Measurements from ENCODE around the gene THUMPD2. TPM values are rescaled to one million over a fixed set of nuclear protein-coding genes. Genes with fewer than 3 reads are reported as not detected.
A peak's percentile ranks its signal among the peaks of the same experiment; 100 is the strongest.

The THUMPD2 gene
- total RNA-seq, 4 donors from 2014 or later, result 3.8 to 25.1 (median 15.8) TPM

- intact Hi-C loops (cut with DNase I; ENCODE audit: low total_unique reads), result no loop called here
- Histone ChIP-seq H3K9me3 (peaks cover 0 to 6% of the 10 kb centered on the region in 2 donors), H3K27me3 (no peaks in the 10 kb centered on the region), H3K4me3 (no peak overlapping the region), H3K27ac (no peak overlapping the region), H3K36me3 (no peaks in the 10 kb centered on the region), H3K4me1 (no peaks in the 10 kb centered on the region)
- TF ChIP-seq POLR2A (IDR thresholded peaks at IDR 0.05) (no peak), CTCF (IDR thresholded peaks at IDR 0.05) (no peak)
- no peak for DNase-seq
Observed at GRCh38 chr2:39703181-39703872, 75.7 kb downstream of the THUMPD2 start.

GRCh38 chr2:39701137-39701536 lies 77.9 kb downstream of the THUMPD2 start:
- Histone ChIP-seq H3K4me1 (no peaks in the 10 kb centered on the region), H3K4me3 (no peak overlapping the region), H3K27ac (no peak overlapping the region), H3K9me3 (peaks cover 0 to 6% of the 10 kb centered on the region in 2 donors), H3K27me3 (no peaks in the 10 kb centered on the region), H3K36me3 (no peaks in the 10 kb centered on the region)
- TF ChIP-seq POLR2A (IDR thresholded peaks at IDR 0.05) (no peak), CTCF (IDR thresholded peaks at IDR 0.05) (no peak)
- intact Hi-C loops (cut with DNase I; ENCODE audit: low total_unique reads), result no loop called here
- DNase-seq, result no peak

- no peak for DNase-seq
- H3K27ac ChIP-seq, result no peak overlapping the region
- no peak overlapping the region for H3K4me3 ChIP-seq
- no peaks in the 10 kb centered on the region for H3K4me1 ChIP-seq
- H3K36me3 ChIP-seq, result no peaks in the 10 kb centered on the region
- TF ChIP-seq POLR2A (IDR thresholded peaks at IDR 0.05) (no peak), CTCF (IDR thresholded peaks at IDR 0.05) (no peak)
- intact Hi-C loops (cut with DNase I; ENCODE audit: low total_unique reads), result no loop called here
- peaks cover 0 to 2% of the 10 kb centered on the region in 2 donors for H3K9me3 ChIP-seq
- no peaks in the 10 kb centered on the region for H3K27me3 ChIP-seq
Observed at GRCh38 chr2:39697454-39697853, 81.6 kb downstream of the THUMPD2 start.

GRCh38 chr2:39696838-39697237 lies 82.2 kb downstream of the THUMPD2 start:
- H3K9me3 ChIP-seq, result no peaks in the 10 kb centered on the region
- no peak overlapping the region for H3K4me3 ChIP-seq
- H3K4me1 ChIP-seq, result no peaks in the 10 kb centered on the region
- no peak for DNase-seq
- no peaks in the 10 kb centered on the region for H3K36me3 ChIP-seq
- TF ChIP-seq CTCF (IDR thresholded peaks at IDR 0.05) (peak in 3 of 4 experiments; percentile 31 to 43 (median 35)), POLR2A (IDR thresholded peaks at IDR 0.05) (no peak)
- no peaks in the 10 kb centered on the region for H3K27me3 ChIP-seq
- intact Hi-C loops (cut with DNase I; ENCODE audit: low total_unique reads), result no loop called here
- H3K27ac ChIP-seq, result no peak overlapping the region

GRCh38 chr2:39696101-39696553 lies 82.9 kb downstream of the THUMPD2 start:
- no peak overlapping the region for H3K27ac ChIP-seq
- H3K27me3 ChIP-seq, result no peaks in the 10 kb centered on the region
- intact Hi-C loops (cut with DNase I; ENCODE audit: low total_unique reads), result no loop called here
- H3K9me3 ChIP-seq, result no peaks in the 10 kb centered on the region
- no peak for TF ChIP-seq POLR2A (IDR thresholded peaks at IDR 0.05)
- TF ChIP-seq CTCF (IDR thresholded peaks at IDR 0.05), result no peak
- H3K4me1 ChIP-seq, result no peaks in the 10 kb centered on the region
- H3K36me3 ChIP-seq, result no peaks in the 10 kb centered on the region
- no peak overlapping the region for H3K4me3 ChIP-seq
- DNase-seq, result no peak
